ENCODE results near the gene PHC1. TPM values are rescaled to one million over a fixed set of nuclear protein-coding genes. Genes with fewer than 3 reads are reported as not detected.
"Not testable (repeated sequence)": the region's sequence is repeated elsewhere in the genome, so short reads cannot be mapped to it uniquely, and the experiment has no call there.

PHC1 gene
- polyA plus RNA-seq, 1 experiment = 26.7 TPM

DNA sequence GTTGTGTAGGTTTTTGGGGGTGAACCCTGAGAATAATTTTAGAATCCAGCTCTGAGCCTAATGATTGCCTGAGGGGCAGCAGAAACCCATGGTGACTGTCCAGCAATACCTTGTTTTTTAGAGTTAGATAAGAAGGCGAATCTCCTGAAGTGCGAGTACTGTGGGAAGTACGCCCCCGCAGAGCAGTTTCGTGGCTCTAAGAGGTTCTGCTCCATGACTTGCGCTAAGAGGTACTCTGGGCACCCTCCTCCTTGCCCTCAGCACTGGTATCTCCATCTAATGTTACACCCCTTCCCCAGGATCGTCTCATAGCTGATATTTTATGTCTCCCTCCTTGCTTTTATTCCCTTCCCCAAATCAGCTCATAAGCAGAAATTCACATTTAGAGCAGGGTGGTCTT lies 22.4 kb downstream of the PHC1 start:
- TF ChIP-seq, protein P1, sequence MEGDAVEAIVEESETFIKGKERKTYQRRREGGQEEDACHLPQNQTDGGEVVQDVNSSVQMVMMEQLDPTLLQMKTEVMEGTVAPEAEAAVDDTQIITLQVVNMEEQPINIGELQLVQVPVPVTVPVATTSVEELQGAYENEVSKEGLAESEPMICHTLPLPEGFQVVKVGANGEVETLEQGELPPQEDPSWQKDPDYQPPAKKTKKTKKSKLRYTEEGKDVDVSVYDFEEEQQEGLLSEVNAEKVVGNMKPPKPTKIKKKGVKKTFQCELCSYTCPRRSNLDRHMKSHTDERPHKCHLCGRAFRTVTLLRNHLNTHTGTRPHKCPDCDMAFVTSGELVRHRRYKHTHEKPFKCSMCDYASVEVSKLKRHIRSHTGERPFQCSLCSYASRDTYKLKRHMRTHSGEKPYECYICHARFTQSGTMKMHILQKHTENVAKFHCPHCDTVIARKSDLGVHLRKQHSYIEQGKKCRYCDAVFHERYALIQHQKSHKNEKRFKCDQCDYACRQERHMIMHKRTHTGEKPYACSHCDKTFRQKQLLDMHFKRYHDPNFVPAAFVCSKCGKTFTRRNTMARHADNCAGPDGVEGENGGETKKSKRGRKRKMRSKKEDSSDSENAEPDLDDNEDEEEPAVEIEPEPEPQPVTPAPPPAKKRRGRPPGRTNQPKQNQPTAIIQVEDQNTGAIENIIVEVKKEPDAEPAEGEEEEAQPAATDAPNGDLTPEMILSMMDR (IDR thresholded peaks at IDR 0.05; ENCODE audit: insufficient read depth, low read depth, low read length) = no peak
- POLR2A ChIA-PET = no interaction called here
- no peak overlapping the region for H3K4me3 ChIP-seq (ENCODE audit: low read depth, low read length)
- H3K36me3 ChIP-seq (ENCODE audit: control insufficient read depth, insufficient read depth, low read length) = peaks cover 2% of the 10 kb centered on the region; the same call in 1 of the 2 replicates
- CTCF ChIA-PET = interaction anchor here (1.0 kb wide), 1 partner anchor 18 kb away, joined by 5 read pairs; no protein-coding TSS in a partner anchor
- no peak for DNase-seq (ENCODE audit: low read depth)
- no peaks in the 10 kb centered on the region for H3K27me3 ChIP-seq (ENCODE audit: control insufficient read depth, insufficient read depth, low read length)

DNA sequence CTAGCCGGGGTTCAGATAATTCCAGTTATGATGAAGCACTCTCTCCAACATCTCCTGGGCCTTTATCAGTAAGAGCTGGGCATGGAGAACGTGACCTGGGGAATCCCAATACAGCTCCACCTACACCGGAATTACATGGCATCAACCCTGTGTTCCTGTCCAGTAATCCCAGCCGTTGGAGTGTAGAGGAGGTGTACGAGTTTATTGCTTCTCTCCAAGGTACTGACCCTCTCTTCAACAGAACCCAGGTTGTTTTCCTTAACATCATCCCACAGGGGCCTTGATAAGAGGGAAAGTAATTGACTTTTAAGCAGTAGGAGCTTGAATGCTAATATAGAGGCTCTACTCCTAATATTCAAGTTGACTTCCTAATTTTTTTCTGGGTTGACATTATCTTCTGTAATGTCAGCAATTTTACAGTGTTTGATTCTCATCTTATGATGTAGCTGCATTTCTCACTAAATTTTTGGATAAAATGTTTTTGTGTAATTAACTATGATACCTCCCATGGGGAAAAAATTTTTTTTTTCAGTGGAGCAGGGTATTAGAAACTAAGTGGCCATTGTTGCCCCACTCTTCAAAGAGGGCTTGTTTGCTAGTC lies 23.6 kb downstream of the PHC1 start:
- H3K36me3 ChIP-seq (ENCODE audit: control insufficient read depth, insufficient read depth, low read length); H3K27me3 ChIP-seq (ENCODE audit: control insufficient read depth, insufficient read depth, low read length); DNase-seq (ENCODE audit: low read depth); H3K4me3 ChIP-seq (ENCODE audit: low read depth, low read length); CTCF ChIA-PET: not testable (repeated sequence)
- POLR2A ChIA-PET = interaction anchor here (0.6 kb wide), 1 partner anchor 222 kb away, joined by 15 read pairs; no protein-coding TSS in a partner anchor

DNA sequence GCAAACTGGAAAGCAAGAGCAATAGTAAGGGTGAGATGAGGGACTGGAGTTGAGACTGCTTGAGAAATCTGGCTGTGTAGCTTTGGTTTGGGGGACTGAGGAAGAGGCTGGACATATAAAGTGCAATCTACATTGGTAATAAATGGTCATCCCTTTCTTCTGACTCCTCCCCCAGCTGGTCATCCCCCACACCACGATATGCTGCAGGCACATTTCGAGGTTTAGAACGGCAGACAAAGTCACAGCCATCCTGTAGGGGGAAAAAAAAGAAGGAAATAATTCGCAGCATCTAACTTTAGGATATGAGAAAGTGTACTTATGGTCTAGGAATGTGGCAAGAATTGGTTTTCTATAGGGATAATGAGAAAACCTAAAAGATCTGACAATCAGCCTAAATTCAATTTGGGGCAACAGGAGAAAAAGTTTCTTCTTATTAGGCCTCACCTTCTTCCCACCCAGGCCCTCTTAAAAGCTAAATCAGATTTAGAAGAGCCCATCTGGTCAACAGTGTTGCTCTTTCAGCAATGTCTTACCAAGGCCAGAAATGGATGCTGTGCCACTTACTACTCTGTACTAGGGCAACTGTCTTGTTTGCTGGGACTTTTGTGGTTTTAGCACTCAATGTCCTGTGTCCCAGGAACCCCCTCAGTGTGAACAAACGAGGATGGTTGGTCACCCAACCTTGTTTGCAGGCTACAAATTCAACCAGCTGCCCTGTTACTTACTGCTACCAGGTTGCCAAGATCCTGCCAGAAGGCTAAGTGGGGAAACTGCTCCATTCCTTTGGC lies 27.6 kb downstream of the PHC1 start:
- TF ChIP-seq, protein P1 (IDR thresholded peaks at IDR 0.05; ENCODE audit: insufficient read depth, low read depth, low read length) = no peak
- Histone ChIP-seq H3K36me3 (ENCODE audit: control insufficient read depth, insufficient read depth, low read length) (peaks cover 12% of the 10 kb centered on the region), H3K27me3 (ENCODE audit: control insufficient read depth, insufficient read depth, low read length) (no peaks in the 10 kb centered on the region), H3K4me3 (ENCODE audit: low read depth, low read length) (no peak overlapping the region)
- ChIA-PET POLR2A (no interaction called here), CTCF (interaction anchor here (0.5 to 1.3 kb wide), 3 partner anchors 26 to 332 kb away, joined by 3 read pairs; no protein-coding TSS in a partner anchor)
- DNase-seq (ENCODE audit: low read depth) = no peak

DNA sequence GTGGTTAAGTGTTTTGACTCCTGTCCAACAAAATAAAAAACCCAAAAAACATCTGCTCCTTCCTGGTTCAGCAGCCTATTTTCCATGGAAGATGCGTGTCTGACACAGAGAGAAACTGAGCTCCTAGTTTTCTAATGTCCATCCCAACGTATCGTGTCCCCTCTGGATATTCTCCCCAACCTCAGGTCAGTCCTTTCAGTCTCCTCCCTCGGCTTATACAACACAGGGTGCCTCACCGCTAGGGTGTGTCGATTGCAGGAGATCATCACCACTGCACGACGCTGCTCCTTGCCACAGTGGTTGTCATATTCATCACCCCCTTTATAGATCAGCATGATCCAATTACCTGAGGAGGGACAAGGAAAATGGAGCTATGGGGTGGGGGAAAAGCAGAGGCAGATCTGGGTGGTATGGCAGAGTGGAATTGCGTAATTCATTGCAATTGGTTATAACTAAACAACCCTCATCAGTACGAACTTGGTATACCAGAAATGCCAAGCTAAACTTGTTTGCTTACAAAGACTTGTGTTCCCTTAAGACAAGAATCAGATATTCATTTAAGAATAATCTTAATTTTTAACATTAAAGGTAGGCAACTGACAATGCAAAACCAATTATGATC lies 29.4 kb downstream of the PHC1 start:
- TF ChIP-seq, protein P1 (IDR thresholded peaks at IDR 0.05; ENCODE audit: insufficient read depth, low read depth, low read length) = no peak
- no peak for DNase-seq (ENCODE audit: low read depth)
- peaks cover 12% of the 10 kb centered on the region for H3K36me3 ChIP-seq (ENCODE audit: control insufficient read depth, insufficient read depth, low read length)
- H3K27me3 ChIP-seq (ENCODE audit: control insufficient read depth, insufficient read depth, low read length) = no peaks in the 10 kb centered on the region
- ChIA-PET CTCF (interaction anchor here (1.0 kb wide), 1 partner anchor 53 kb away, joined by 3 read pairs; no protein-coding TSS in a partner anchor), POLR2A (no interaction called here)
- no peak overlapping the region for H3K4me3 ChIP-seq (ENCODE audit: low read depth, low read length)

DNA sequence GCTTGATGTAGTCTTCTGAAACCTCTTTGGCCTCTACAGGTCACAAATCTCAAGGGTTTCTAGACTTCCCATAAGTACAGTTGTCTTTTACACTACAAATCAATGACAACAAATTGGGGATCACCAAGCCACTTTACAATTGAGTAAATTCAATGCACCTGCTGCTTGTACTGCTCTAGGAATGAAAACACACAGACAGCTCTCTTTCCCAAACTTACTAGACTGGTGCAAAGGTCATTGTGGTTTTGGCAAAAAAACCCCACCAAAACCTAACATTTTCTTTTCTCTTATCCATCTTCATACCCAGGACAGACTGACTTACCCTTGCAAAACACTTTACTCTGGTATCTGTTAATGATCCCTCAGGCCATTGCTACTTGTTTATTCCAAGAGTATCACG lies 32.4 kb downstream of the PHC1 start:
- no peak for DNase-seq (ENCODE audit: low read depth)
- TF ChIP-seq, protein P1 (IDR thresholded peaks at IDR 0.05; ENCODE audit: insufficient read depth, low read depth, low read length) = no peak
- Histone ChIP-seq H3K4me3 (ENCODE audit: low read depth, low read length) (no peak overlapping the region), H3K36me3 (ENCODE audit: control insufficient read depth, insufficient read depth, low read length) (peaks cover 12% of the 10 kb centered on the region), H3K27me3 (ENCODE audit: control insufficient read depth, insufficient read depth, low read length) (no peaks in the 10 kb centered on the region)
- CTCF ChIA-PET = no interaction called here
- POLR2A ChIA-PET = no interaction called here

Data from BJ (cell line).